HG03469 (cell line): ENCODE results near the gene CABCOCO1.

Experiments
- ATAC-seq: cut with Tn5 transposase; IDR thresholded peaks from one replicate; pipeline ENCODE4 v1.9.1; 2021; ENCODE audit warnings: mild to moderate bottlenecking, moderate library complexity, moderate number of reproducible peaks; ENCODE audit not compliant: unreplicated experiment

The CABCOCO1 gene

GRCh38 chr10:61805091-61805490, 142.4 kb downstream of the CABCOCO1 start:
- no peak for ATAC-seq

DNA sequence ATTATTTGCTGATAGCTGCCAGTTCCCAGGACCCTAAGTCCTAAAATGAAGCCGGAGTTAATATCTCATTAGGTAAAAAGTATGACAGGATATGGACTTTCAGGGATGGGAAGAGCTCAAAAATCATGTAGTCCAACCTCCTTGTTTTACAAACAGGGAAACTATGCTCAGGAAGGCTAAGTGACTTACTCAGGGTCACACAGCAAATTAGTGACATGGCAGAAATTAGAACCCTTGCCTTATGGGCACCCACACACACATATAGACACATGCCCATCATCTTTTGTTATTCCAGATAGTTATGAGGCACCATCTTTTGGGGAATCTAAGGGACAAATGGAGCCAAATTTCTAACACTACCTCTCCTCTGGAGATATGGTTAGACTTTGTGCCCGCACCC, 147.5 kb downstream of the CABCOCO1 start:
- no peak for ATAC-seq

DNA sequence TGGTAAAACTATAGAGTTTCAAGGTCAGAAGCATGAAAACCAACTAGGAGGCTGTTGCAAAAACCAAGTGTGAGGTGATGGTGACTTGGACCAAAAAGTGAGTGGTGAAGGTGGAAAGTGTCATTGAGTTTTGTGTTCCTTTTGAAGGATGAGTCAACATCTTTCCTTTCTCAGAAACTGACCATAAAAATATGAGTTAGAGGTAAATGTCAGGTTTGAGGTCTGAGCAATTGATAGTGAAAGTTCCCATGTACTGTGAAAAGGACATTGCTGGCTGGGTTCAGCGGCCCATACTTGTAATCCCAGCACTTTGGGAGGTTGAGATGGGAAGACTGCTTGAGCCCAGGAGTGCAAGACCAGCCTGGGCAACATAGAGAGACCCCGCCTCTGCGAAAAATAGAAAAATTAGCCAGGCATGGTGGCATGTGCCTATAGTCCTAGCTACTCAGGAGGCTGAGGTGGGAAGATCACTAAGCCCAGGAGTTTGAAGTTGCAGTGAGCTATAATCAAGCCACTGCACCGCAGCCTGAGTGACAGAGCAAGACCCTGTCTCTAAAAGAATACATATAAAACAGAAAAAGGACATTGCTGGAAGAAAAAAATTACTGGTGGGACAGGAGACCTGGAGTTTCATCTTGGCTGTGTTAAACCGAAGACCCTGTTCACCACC, 149.5 kb downstream of the CABCOCO1 start:
- ATAC-seq, result no peak

- no peak for ATAC-seq
These were observed 150.2 kb downstream of the CABCOCO1 start for GRCh38 chr10:61812920-61813319.

DNA sequence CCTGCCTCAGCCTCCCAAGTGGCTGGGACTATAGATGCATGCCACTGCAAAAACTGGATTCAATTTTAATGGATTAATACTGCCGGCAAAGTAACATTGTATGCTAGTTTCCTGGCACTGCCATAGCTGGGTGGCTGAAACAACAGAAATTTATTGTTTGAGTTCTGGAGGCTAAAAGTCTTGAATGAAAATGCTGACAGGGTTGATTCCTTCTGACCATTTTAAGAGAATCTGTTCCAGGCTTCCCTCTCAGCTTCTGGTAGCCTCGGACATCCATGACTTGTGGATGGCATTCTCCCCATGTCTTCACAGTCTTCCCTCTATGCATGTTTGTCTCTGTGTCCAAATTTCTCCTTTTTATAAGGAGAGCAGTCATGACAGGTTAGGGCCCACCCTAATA, 151.4 kb downstream of the CABCOCO1 start:
- no peak for ATAC-seq

GRCh38 chr10:61815496-61815895, 152.8 kb downstream of the CABCOCO1 start:
- ATAC-seq, result no peak
